ENCODE results near the gene PAOX. TPM values are rescaled to one million over a fixed set of nuclear protein-coding genes. Genes with fewer than 3 reads are reported as not detected.
A peak's percentile ranks its signal among the peaks of the same experiment; 100 is the strongest.

PAOX gene
- total RNA-seq, 2 donors from 2014 or later = 9.7 to 11.1 TPM

DNA sequence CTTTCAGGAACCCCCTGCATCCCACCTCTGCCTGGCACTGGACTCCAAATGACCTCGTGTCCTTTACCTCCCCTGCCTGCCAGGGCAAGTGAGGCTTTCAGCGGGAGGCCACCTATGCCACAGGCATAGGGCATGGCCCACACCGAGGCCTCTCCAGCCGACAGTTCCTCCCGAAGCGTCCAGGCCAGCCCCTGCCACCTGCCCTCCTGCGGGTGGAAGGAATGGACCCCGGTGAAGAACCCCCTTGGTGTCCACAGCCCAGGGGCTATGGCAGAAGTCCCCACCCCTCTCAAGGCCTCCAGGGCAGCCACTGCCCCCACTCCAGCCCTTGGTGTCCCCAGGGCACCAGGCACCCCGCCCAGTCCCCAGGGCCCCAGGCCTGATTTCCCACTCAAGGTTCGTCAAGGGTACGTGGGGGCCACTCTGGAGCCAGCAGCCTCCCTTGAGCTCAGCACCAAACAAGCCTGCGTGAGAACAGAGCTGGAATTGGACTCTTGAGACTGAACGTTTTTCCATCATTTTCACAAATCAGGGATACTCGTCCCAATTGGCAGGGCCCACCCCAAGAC lies 24.3 kb upstream of the PAOX start:
- Mint-ChIP-seq H3K4me1 (peaks cover 2% of the 10 kb centered on the region), H3K27ac (no peak overlapping the region), H3K27me3 (ENCODE audit: insufficient read depth) (no peaks in the 10 kb centered on the region), H3K9me3 (no peaks in the 10 kb centered on the region), H3K36me3 (ENCODE audit: low read depth) (peaks cover 3% of the 10 kb centered on the region), H3K4me3 (no peak overlapping the region)
- Histone ChIP-seq H3K4me1 (ENCODE audit: control insufficient read depth, insufficient read depth, low read length) (peaks cover 8% of the 10 kb centered on the region), H3K4me3 (ENCODE audit: low read length) (no peak overlapping the region), H3K9ac (ENCODE audit: extremely low read depth, low read length, poor library complexity, severe bottlenecking) (no peak overlapping the region), H3K9me3 (ENCODE audit: control insufficient read depth, low read length) (no peaks in the 10 kb centered on the region), H3K36me3 (ENCODE audit: control insufficient read depth, insufficient read depth, low read length) (peaks cover 14% of the 10 kb centered on the region), H3K27me3 (ENCODE audit: control insufficient read depth, insufficient read depth, low read length, poor library complexity, severe bottlenecking) (no peaks in the 10 kb centered on the region), H3K27ac (ENCODE audit: low read depth, low read length) (no peak overlapping the region)
- DNase-seq = no peak
- WGBS, 2 experiments (ENCODE audit: insufficient coverage in 1 of 2, insufficient read length in 1 of 2) = 91 to 96% methylated on average over 12 to 14 of the region's 14 CpGs
- no peak for TF ChIP-seq CTCF (conservative IDR thresholded peaks at IDR 0.05)

DNA sequence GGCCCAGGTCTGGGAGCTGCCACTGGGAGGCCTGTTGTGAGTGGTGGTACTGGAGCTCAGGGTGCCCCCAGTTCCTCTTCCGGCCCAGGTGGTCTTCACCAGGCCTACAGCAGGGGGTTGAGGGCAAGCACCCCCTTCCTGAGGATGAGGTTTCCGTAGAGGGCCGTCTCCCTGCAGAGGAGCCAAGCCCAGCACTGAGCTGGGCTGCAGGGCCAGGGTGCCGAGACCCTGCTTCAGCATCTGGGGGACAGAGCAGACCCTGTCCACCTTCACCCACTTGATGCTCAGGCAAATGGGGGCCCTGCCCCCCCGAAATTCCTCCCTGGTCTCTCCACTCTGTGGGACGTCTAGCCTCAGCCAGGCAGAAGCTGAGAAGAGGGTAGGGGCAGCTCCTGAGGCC lies 23.8 kb upstream of the PAOX start:
- Mint-ChIP-seq H3K9me3 (no peaks in the 10 kb centered on the region), H3K4me3 (no peak overlapping the region), H3K36me3 (ENCODE audit: low read depth) (peaks cover 3% of the 10 kb centered on the region), H3K27me3 (ENCODE audit: insufficient read depth) (peaks cover 3% of the 10 kb centered on the region), H3K4me1 (peaks cover 7% of the 10 kb centered on the region), H3K27ac (no peak overlapping the region)
- Histone ChIP-seq H3K9me3 (ENCODE audit: control insufficient read depth, low read length) (no peaks in the 10 kb centered on the region), H3K27ac (ENCODE audit: low read depth, low read length) (no peak overlapping the region), H3K9ac (ENCODE audit: extremely low read depth, low read length, poor library complexity, severe bottlenecking) (no peak overlapping the region), H3K36me3 (ENCODE audit: control insufficient read depth, insufficient read depth, low read length) (peaks cover 14% of the 10 kb centered on the region), H3K4me3 (ENCODE audit: low read length) (no peak overlapping the region), H3K27me3 (ENCODE audit: control insufficient read depth, insufficient read depth, low read length, poor library complexity, severe bottlenecking) (no peaks in the 10 kb centered on the region), H3K4me1 (ENCODE audit: control insufficient read depth, insufficient read depth, low read length) (peaks cover 12% of the 10 kb centered on the region)
- WGBS, 2 experiments (ENCODE audit: insufficient coverage in 1 of 2, insufficient read length in 1 of 2) = 87 to 100% methylated on average over 4 to 6 of the region's 6 CpGs
- DNase-seq = no peak
- TF ChIP-seq CTCF (conservative IDR thresholded peaks at IDR 0.05) = no peak

DNA sequence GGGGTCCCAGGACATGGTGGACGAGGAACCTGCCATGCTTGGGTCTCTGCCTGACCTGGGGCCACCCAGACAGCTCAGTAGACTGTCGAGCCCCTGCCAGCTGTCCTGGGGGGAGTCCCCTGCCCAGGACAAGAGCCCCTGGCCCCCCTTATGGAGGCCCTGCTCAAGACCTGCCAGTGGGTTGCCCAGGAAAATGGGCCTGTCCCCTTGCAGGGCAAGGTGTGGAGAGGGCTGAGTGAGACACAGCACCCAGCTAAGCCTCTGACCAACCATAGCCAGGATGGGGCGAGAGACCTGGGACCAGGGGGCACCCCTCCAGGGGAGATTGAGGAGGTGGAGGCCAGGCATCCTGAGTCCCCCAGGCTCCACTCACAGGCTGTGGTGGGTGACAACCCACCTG lies 23.1 kb upstream of the PAOX start:
- H3K27ac ChIP-seq (ENCODE audit: low read depth, low read length) = no peak overlapping the region
- Mint-ChIP-seq H3K27me3 (ENCODE audit: insufficient read depth) (peaks cover 4% of the 10 kb centered on the region), H3K27ac (no peak overlapping the region), H3K4me1 (peaks cover 8% of the 10 kb centered on the region), H3K36me3 (ENCODE audit: low read depth) (peaks cover 3% of the 10 kb centered on the region), H3K4me3 (peak overlapping the region; percentile 73), H3K9me3 (no peaks in the 10 kb centered on the region)
- H3K9ac ChIP-seq (ENCODE audit: extremely low read depth, low read length, poor library complexity, severe bottlenecking) = no peak overlapping the region
- DNase-seq = no peak
- H3K4me3 ChIP-seq (ENCODE audit: low read length) = peak overlapping the region; percentile 83
- no peaks in the 10 kb centered on the region for H3K27me3 ChIP-seq (ENCODE audit: control insufficient read depth, insufficient read depth, low read length, poor library complexity, severe bottlenecking)
- H3K36me3 ChIP-seq (ENCODE audit: control insufficient read depth, insufficient read depth, low read length) = peaks cover 14% of the 10 kb centered on the region
- H3K4me1 ChIP-seq (ENCODE audit: control insufficient read depth, insufficient read depth, low read length) = peaks cover 13% of the 10 kb centered on the region
- 80 to 93% methylated on average over 1 to 3 of the region's 3 CpGs for WGBS, 2 experiments (ENCODE audit: insufficient coverage in 1 of 2, insufficient read length in 1 of 2)
- H3K9me3 ChIP-seq (ENCODE audit: control insufficient read depth, low read length) = no peaks in the 10 kb centered on the region
- TF ChIP-seq CTCF (conservative IDR thresholded peaks at IDR 0.05) = no peak

Measured in endodermal cell (in vitro differentiated cells).